Measurements from ENCODE around the gene RPL4. TPM values are rescaled to one million over a fixed set of nuclear protein-coding genes. Genes with fewer than 3 reads are reported as not detected.

Gene RPL4
- total and polyA plus RNA-seq, 3 experiments from 2014 or later, result 1,182 to 4,492 (median 4,419) TPM

GRCh38 chr15:66488525-66488924 lies 16.1 kb downstream of the RPL4 start:
- H3K4me3 ChIP-seq (ENCODE audit: low read length), result no peak overlapping the region
- no peaks in the 10 kb centered on the region for H3K4me1 ChIP-seq (ENCODE audit: insufficient read depth, low read length)
- ChIA-PET POLR2A (no interaction called here), CTCF (interaction anchor here (2.7 kb wide), 1 partner anchor 9 kb away, joined by 14 read pairs; the partner anchor contains the start of gene SNAPC5)
- H3K36me3 ChIP-seq (ENCODE audit: insufficient read depth, low read length), result peaks cover 34% of the 10 kb centered on the region
- Mint-ChIP-seq H3K27me3 (no peaks in the 10 kb centered on the region), H3K4me1 (peaks cover 2 to 16% (median 4%) of the 10 kb centered on the region in 3 donors), H3K4me3 (no peak overlapping the region), H3K27ac (peak overlapping the region in 2 of 8 donors; percentile 12 to 37), H3K9me3 (no peaks in the 10 kb centered on the region), H3K36me3 (peaks cover 3 to 91% (median 14%) of the 10 kb centered on the region in 3 donors)
- no peaks in the 10 kb centered on the region for H3K9me3 ChIP-seq (ENCODE audit: low read length)
- no peak for DNase-seq
- no peaks in the 10 kb centered on the region for H3K27me3 ChIP-seq (ENCODE audit: insufficient read depth, low read length, poor library complexity, severe bottlenecking)
- H3K27ac ChIP-seq (ENCODE audit: low read depth, low read length), result no peak overlapping the region

GRCh38 chr15:66486887-66487286 lies 17.8 kb downstream of the RPL4 start:
- H3K36me3 Mint-ChIP-seq, result peaks cover 3 to 91% (median 21%) of the 10 kb centered on the region in 3 donors
- no peaks in the 10 kb centered on the region for H3K9me3 Mint-ChIP-seq
- no peak overlapping the region for H3K27ac ChIP-seq (ENCODE audit: low read depth, low read length)
- CTCF ChIA-PET, result interaction anchor here (0.9 kb wide), 1 partner anchor 10 kb away, joined by 3 read pairs; the partner anchor contains the start of gene SNAPC5
- H3K4me3 Mint-ChIP-seq, result no peak overlapping the region
- DNase-seq, result no peak
- H3K27ac Mint-ChIP-seq, result peak overlapping the region in 2 of 8 donors; percentile 7 to 29
- H3K4me1 ChIP-seq (ENCODE audit: insufficient read depth, low read length), result no peaks in the 10 kb centered on the region
- H3K27me3 Mint-ChIP-seq, result peaks cover 0 to 2% of the 10 kb centered on the region in 2 donors
- H3K27me3 ChIP-seq (ENCODE audit: insufficient read depth, low read length, poor library complexity, severe bottlenecking), result no peaks in the 10 kb centered on the region
- H3K9me3 ChIP-seq (ENCODE audit: low read length), result no peaks in the 10 kb centered on the region
- no peak overlapping the region for H3K4me3 ChIP-seq (ENCODE audit: low read length)
- peaks cover 2 to 19% (median 7%) of the 10 kb centered on the region in 3 donors for H3K4me1 Mint-ChIP-seq
- POLR2A ChIA-PET, result no interaction called here
- H3K36me3 ChIP-seq (ENCODE audit: insufficient read depth, low read length), result peaks cover 29% of the 10 kb centered on the region

- H3K4me1 Mint-ChIP-seq, result peaks cover 2 to 13% (median 7%) of the 10 kb centered on the region in 3 donors
- peaks cover 3 to 84% (median 24%) of the 10 kb centered on the region in 3 donors for H3K36me3 Mint-ChIP-seq
Measured at GRCh38 chr15:66484539-66485112, 20.0 kb downstream of the RPL4 start.

GRCh38 chr15:66483131-66483566 lies 21.5 kb downstream of the RPL4 start:
- POLR2A ChIA-PET, result no interaction called here
- H3K36me3 Mint-ChIP-seq, result peaks cover 3 to 74% (median 21%) of the 10 kb centered on the region in 3 donors
- no peaks in the 10 kb centered on the region for H3K4me1 ChIP-seq (ENCODE audit: insufficient read depth, low read length)
- H3K27me3 Mint-ChIP-seq, result peaks cover 0 to 2% of the 10 kb centered on the region in 2 donors
- peaks cover 2 to 13% (median 9%) of the 10 kb centered on the region in 3 donors for H3K4me1 Mint-ChIP-seq
- no peaks in the 10 kb centered on the region for H3K27me3 ChIP-seq (ENCODE audit: insufficient read depth, low read length, poor library complexity, severe bottlenecking)
- DNase-seq, result no peak
- H3K36me3 ChIP-seq (ENCODE audit: insufficient read depth, low read length), result peaks cover 19% of the 10 kb centered on the region
- no peak overlapping the region for H3K27ac ChIP-seq (ENCODE audit: low read depth, low read length)
- no peaks in the 10 kb centered on the region for H3K9me3 ChIP-seq (ENCODE audit: low read length)
- CTCF ChIA-PET, result no interaction called here
- H3K9me3 Mint-ChIP-seq, result no peaks in the 10 kb centered on the region
- no peak overlapping the region for H3K4me3 Mint-ChIP-seq
- peak overlapping the region in 2 of 8 donors; percentile 14 to 72 for H3K27ac Mint-ChIP-seq
- H3K4me3 ChIP-seq (ENCODE audit: low read length), result no peak overlapping the region

More at GRCh38 chr15:66484539-66485112, 20.0 kb downstream of the RPL4 start:
- DNase-seq, result no peak
- peaks cover 28% of the 10 kb centered on the region for H3K36me3 ChIP-seq (ENCODE audit: insufficient read depth, low read length)
- CTCF ChIA-PET, result interaction anchor here (1.1 to 2.0 kb wide), 3 partner anchors 13 to 616 kb away, joined by 3 to 7 read pairs (median 6); partner anchors contain the start of genes RAB11A and SNAPC5
- H3K27me3 Mint-ChIP-seq, result peaks cover 0 to 2% of the 10 kb centered on the region in 2 donors
- POLR2A ChIA-PET, result no interaction called here
- no peaks in the 10 kb centered on the region for H3K9me3 ChIP-seq (ENCODE audit: low read length)
- H3K4me1 ChIP-seq (ENCODE audit: insufficient read depth, low read length), result no peaks in the 10 kb centered on the region
- no peaks in the 10 kb centered on the region for H3K27me3 ChIP-seq (ENCODE audit: insufficient read depth, low read length, poor library complexity, severe bottlenecking)
- H3K27ac Mint-ChIP-seq, result peak overlapping the region in 5 of 8 donors; percentile 53 to 93 (median 61)
- H3K9me3 Mint-ChIP-seq, result no peaks in the 10 kb centered on the region
- H3K4me3 ChIP-seq (ENCODE audit: low read length), result no peak overlapping the region
- H3K4me3 Mint-ChIP-seq, result no peak overlapping the region
- no peak overlapping the region for H3K27ac ChIP-seq (ENCODE audit: low read depth, low read length)

GRCh38 chr15:66482539-66482938 lies 22.1 kb downstream of the RPL4 start:
- Mint-ChIP-seq H3K9me3 (no peaks in the 10 kb centered on the region), H3K4me1 (peaks cover 2 to 13% (median 9%) of the 10 kb centered on the region in 3 donors), H3K27me3 (peaks cover 0 to 2% of the 10 kb centered on the region in 2 donors), H3K36me3 (peaks cover 3 to 68% (median 21%) of the 10 kb centered on the region in 3 donors), H3K4me3 (no peak overlapping the region), H3K27ac (peak overlapping the region in 6 of 8 donors; percentile 29 to 88 (median 65))
- Histone ChIP-seq H3K36me3 (ENCODE audit: insufficient read depth, low read length) (peaks cover 13% of the 10 kb centered on the region), H3K4me3 (ENCODE audit: low read length) (no peak overlapping the region), H3K27me3 (ENCODE audit: insufficient read depth, low read length, poor library complexity, severe bottlenecking) (no peaks in the 10 kb centered on the region), H3K27ac (ENCODE audit: low read depth, low read length) (no peak overlapping the region), H3K9me3 (ENCODE audit: low read length) (no peaks in the 10 kb centered on the region), H3K4me1 (ENCODE audit: insufficient read depth, low read length) (no peaks in the 10 kb centered on the region)
- ChIA-PET CTCF (no interaction called here), POLR2A (no interaction called here)
- DNase-seq, result no peak

GRCh38 chr15:66481107-66481856 lies 23.4 kb downstream of the RPL4 start:
- no peak overlapping the region for H3K4me3 ChIP-seq (ENCODE audit: low read length)
- Mint-ChIP-seq H3K4me1 (peaks cover 6 to 13% (median 11%) of the 10 kb centered on the region in 3 donors), H3K36me3 (peaks cover 3 to 55% (median 21%) of the 10 kb centered on the region in 3 donors), H3K27ac (peak overlapping the region in 7 of 8 donors; percentile 6 to 79 (median 47)), H3K9me3 (no peaks in the 10 kb centered on the region), H3K27me3 (peaks cover 0 to 2% of the 10 kb centered on the region in 2 donors), H3K4me3 (peak overlapping the region in 1 of 7 donors; percentile 19)
- no peak for DNase-seq
- no peaks in the 10 kb centered on the region for H3K9me3 ChIP-seq (ENCODE audit: low read length)
- no peak overlapping the region for H3K27ac ChIP-seq (ENCODE audit: low read depth, low read length)
- no peaks in the 10 kb centered on the region for H3K27me3 ChIP-seq (ENCODE audit: insufficient read depth, low read length, poor library complexity, severe bottlenecking)
- ChIA-PET CTCF (interaction anchor here (1.3 kb wide), 1 partner anchor 17 kb away, joined by 5 read pairs; the partner anchor contains the start of gene SNAPC5), POLR2A (interaction anchor here (1.0 kb wide), 1 partner anchor 17 kb away, joined by 3 read pairs; no protein-coding TSS in a partner anchor)
- H3K36me3 ChIP-seq (ENCODE audit: insufficient read depth, low read length), result peaks cover 8% of the 10 kb centered on the region
- H3K4me1 ChIP-seq (ENCODE audit: insufficient read depth, low read length), result no peaks in the 10 kb centered on the region

- POLR2A ChIA-PET, result no interaction called here
- Mint-ChIP-seq H3K27me3 (peaks cover 0 to 2% of the 10 kb centered on the region in 2 donors), H3K4me3 (no peak overlapping the region), H3K27ac (peak overlapping the region in 3 of 8 donors; percentile 19 to 63 (median 30)), H3K9me3 (no peaks in the 10 kb centered on the region), H3K36me3 (peaks cover 3 to 49% (median 21%) of the 10 kb centered on the region in 3 donors), H3K4me1 (peaks cover 12 to 19% (median 15%) of the 10 kb centered on the region in 3 donors)
- Histone ChIP-seq H3K27ac (ENCODE audit: low read depth, low read length) (no peak overlapping the region), H3K9me3 (ENCODE audit: low read length) (no peaks in the 10 kb centered on the region), H3K4me3 (ENCODE audit: low read length) (no peak overlapping the region), H3K36me3 (ENCODE audit: insufficient read depth, low read length) (peaks cover 8% of the 10 kb centered on the region), H3K27me3 (ENCODE audit: insufficient read depth, low read length, poor library complexity, severe bottlenecking) (no peaks in the 10 kb centered on the region), H3K4me1 (ENCODE audit: insufficient read depth, low read length) (no peaks in the 10 kb centered on the region)
- CTCF ChIA-PET, result no interaction called here
- DNase-seq, result no peak
Measured at GRCh38 chr15:66480267-66480666, 24.4 kb downstream of the RPL4 start.

Data from CD8-positive, alpha-beta memory T cell (primary cell).